Measurements from ENCODE around the gene NRL.

GRCh38 chr14:24055971-24056799 is 58.6 kb downstream of the NRL start:
- TF ChIP-seq CTCF (IDR thresholded peaks at IDR 0.05; ENCODE audit: low read depth, low read length, missing input control) (no peak), SP1 (IDR thresholded peaks at IDR 0.05) (no peak), TAF1 (conservative IDR thresholded peaks at IDR 0.05) (no peak), RAD21 (IDR thresholded peaks at IDR 0.05) (no peak), YY1 (IDR thresholded peaks at IDR 0.05) (no peak), GABPA (IDR thresholded peaks at IDR 0.05 in 1 of 2, conservative IDR thresholded peaks at IDR 0.05 in 1 of 2) (no peak), JUND (IDR thresholded peaks at IDR 0.05) (no peak)
- TF ChIP-seq, protein P1, sequence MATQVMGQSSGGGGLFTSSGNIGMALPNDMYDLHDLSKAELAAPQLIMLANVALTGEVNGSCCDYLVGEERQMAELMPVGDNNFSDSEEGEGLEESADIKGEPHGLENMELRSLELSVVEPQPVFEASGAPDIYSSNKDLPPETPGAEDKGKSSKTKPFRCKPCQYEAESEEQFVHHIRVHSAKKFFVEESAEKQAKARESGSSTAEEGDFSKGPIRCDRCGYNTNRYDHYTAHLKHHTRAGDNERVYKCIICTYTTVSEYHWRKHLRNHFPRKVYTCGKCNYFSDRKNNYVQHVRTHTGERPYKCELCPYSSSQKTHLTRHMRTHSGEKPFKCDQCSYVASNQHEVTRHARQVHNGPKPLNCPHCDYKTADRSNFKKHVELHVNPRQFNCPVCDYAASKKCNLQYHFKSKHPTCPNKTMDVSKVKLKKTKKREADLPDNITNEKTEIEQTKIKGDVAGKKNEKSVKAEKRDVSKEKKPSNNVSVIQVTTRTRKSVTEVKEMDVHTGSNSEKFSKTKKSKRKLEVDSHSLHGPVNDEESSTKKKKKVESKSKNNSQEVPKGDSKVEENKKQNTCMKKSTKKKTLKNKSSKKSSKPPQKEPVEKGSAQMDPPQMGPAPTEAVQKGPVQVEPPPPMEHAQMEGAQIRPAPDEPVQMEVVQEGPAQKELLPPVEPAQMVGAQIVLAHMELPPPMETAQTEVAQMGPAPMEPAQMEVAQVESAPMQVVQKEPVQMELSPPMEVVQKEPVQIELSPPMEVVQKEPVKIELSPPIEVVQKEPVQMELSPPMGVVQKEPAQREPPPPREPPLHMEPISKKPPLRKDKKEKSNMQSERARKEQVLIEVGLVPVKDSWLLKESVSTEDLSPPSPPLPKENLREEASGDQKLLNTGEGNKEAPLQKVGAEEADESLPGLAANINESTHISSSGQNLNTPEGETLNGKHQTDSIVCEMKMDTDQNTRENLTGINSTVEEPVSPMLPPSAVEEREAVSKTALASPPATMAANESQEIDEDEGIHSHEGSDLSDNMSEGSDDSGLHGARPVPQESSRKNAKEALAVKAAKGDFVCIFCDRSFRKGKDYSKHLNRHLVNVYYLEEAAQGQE (IDR thresholded peaks at IDR 0.05), result no peak
